ENCODE data around the gene TAF5L. TPM values are rescaled to one million over a fixed set of nuclear protein-coding genes. Genes with fewer than 3 reads are reported as not detected.

TAF5L gene
- total RNA-seq, 2 experiments from 2014 or later, result 30.3 to 32.9 TPM

DNA sequence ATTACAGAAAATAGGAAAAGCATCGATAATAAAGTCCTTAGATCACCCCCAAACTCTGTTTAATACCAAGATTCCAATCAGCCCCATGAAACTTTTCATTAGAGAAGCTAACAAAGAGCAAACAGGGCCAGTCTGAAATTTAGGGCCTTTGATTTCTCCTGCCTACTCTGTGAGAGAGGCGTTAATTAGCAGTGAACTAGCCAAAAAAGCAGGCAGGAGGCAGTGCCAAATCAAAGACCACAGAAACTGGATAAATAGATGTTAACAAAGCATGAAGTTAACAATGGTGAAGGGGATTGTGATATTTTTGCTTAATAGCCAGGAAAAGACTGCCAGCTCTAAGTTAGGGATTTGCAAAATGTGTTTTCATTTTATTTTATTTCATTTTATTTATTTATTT lies 11.2 kb downstream of the TAF5L start:
- Histone ChIP-seq H2AFZ (ENCODE audit: low read length) (no peak overlapping the region), H3K9me2 (ENCODE audit: insufficient read depth, low read length) (no peaks in the 10 kb centered on the region), H3K4me3 (ENCODE audit: low read depth, low read length, poor library complexity, severe bottlenecking) (no peak overlapping the region), H3K4me1 (ENCODE audit: insufficient read depth, low read length, poor library complexity, severe bottlenecking) (no peaks in the 10 kb centered on the region), H4K20me1 (ENCODE audit: insufficient read depth, low read length) (peaks cover 6% of the 10 kb centered on the region; the same call in 1 of the 2 replicates), H3K79me2 (ENCODE audit: insufficient read depth, low read depth, low read length) (peaks cover 46% of the 10 kb centered on the region), H3K4me2 (ENCODE audit: low read length) (no peak overlapping the region), H3K9me3 (ENCODE audit: low read length) (no peaks in the 10 kb centered on the region), H3K27ac (ENCODE audit: low read depth, low read length, poor library complexity, severe bottlenecking) (no peak overlapping the region), H3K36me3 (ENCODE audit: insufficient read depth, low read length) (peaks cover 56% of the 10 kb centered on the region)
- CTCF ChIA-PET (ENCODE audit: unreplicated experiment), result no interaction called here
- DNase-seq (ENCODE audit: low spot score), result no peak
- BruUV-seq (replicated peaks), result no TSS peak
- POLR2A ChIA-PET, result interaction anchor here (0.9 to 1.5 kb wide), 4 partner anchors 9 to 36 kb away, joined by 3 to 4 read pairs (median 3); no protein-coding TSS in a partner anchor
- no peak for TF ChIP-seq EZH2phosphoT487 (IDR thresholded peaks at IDR 0.05; ENCODE audit: borderline replicate concordance, low read depth, low read length)
- TF ChIP-seq, protein P1, sequence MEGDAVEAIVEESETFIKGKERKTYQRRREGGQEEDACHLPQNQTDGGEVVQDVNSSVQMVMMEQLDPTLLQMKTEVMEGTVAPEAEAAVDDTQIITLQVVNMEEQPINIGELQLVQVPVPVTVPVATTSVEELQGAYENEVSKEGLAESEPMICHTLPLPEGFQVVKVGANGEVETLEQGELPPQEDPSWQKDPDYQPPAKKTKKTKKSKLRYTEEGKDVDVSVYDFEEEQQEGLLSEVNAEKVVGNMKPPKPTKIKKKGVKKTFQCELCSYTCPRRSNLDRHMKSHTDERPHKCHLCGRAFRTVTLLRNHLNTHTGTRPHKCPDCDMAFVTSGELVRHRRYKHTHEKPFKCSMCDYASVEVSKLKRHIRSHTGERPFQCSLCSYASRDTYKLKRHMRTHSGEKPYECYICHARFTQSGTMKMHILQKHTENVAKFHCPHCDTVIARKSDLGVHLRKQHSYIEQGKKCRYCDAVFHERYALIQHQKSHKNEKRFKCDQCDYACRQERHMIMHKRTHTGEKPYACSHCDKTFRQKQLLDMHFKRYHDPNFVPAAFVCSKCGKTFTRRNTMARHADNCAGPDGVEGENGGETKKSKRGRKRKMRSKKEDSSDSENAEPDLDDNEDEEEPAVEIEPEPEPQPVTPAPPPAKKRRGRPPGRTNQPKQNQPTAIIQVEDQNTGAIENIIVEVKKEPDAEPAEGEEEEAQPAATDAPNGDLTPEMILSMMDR (conservative IDR thresholded peaks at IDR 0.05; ENCODE audit: low read length), result no peak
- intact Hi-C loops (cut with micrococcal nuclease; ENCODE audit: unreplicated experiment), result no loop called here

DNA sequence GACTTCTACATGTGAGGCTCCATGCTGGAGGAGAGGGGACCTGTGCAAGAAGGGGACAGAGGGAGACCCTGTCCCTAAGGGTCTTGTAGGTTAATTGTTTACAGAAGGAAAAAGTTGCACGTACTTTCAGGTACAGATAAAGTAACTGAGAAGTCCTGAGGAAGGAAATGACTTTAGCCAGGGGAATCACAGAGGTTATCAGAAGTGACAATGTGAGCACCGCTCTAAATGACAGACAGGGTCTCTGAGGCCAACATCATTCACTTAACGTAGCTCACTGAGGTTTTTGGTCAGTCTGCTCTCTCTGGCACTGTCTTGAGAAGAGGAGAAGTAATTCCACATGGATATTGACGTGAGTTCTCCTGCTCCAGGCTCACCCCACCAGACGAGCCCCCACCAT lies 12.0 kb downstream of the TAF5L start:
- TF ChIP-seq EZH2phosphoT487 (IDR thresholded peaks at IDR 0.05; ENCODE audit: borderline replicate concordance, low read depth, low read length), result no peak
- TF ChIP-seq, protein P1 (conservative IDR thresholded peaks at IDR 0.05; ENCODE audit: low read length), result no peak
- intact Hi-C loops (cut with micrococcal nuclease; ENCODE audit: unreplicated experiment), result no loop called here
- no peaks in the 10 kb centered on the region for H3K4me1 ChIP-seq (ENCODE audit: insufficient read depth, low read length, poor library complexity, severe bottlenecking)
- H3K27ac ChIP-seq (ENCODE audit: low read depth, low read length, poor library complexity, severe bottlenecking), result no peak overlapping the region
- peaks cover 4% of the 10 kb centered on the region; the same call in 1 of the 2 replicates for H4K20me1 ChIP-seq (ENCODE audit: insufficient read depth, low read length)
- peaks cover 38% of the 10 kb centered on the region for H3K79me2 ChIP-seq (ENCODE audit: insufficient read depth, low read depth, low read length)
- POLR2A ChIA-PET, result no interaction called here
- H3K4me3 ChIP-seq (ENCODE audit: low read depth, low read length, poor library complexity, severe bottlenecking), result no peak overlapping the region
- peaks cover 64% of the 10 kb centered on the region for H3K36me3 ChIP-seq (ENCODE audit: insufficient read depth, low read length)
- CTCF ChIA-PET (ENCODE audit: unreplicated experiment), result no interaction called here
- no peak overlapping the region for H2AFZ ChIP-seq (ENCODE audit: low read length)
- DNase-seq (ENCODE audit: low spot score), result no peak
- H3K4me2 ChIP-seq (ENCODE audit: low read length), result no peak overlapping the region
- H3K9me3 ChIP-seq (ENCODE audit: low read length), result no peaks in the 10 kb centered on the region
- H3K9me2 ChIP-seq (ENCODE audit: insufficient read depth, low read length), result no peaks in the 10 kb centered on the region
- no TSS peak for BruUV-seq (replicated peaks)

DNA sequence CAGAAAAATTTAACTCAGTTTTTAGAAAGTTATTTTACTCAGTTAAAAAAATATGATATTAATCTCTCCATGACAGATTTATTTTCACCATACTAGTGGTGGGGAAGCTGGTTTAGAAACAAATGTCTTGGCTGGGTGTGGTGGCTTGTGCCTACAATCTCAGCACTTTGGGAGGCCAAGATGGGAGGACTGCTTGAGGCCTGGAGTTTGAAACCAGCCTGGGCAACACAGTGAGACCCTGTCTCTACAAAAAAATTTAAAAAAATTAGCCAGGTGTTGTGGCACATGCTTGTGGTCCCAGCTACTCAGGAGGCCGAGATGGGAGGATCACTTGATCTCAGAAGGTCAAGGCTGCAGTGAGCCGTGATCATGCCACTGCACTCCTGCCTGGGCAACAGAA lies 17.3 kb downstream of the TAF5L start:
- Histone ChIP-seq H3K79me2 (ENCODE audit: insufficient read depth, low read depth, low read length) (no peaks in the 10 kb centered on the region), H3K27ac (ENCODE audit: low read depth, low read length, poor library complexity, severe bottlenecking) (no peak overlapping the region), H3K4me1 (ENCODE audit: insufficient read depth, low read length, poor library complexity, severe bottlenecking) (no peaks in the 10 kb centered on the region), H3K4me3 (ENCODE audit: low read depth, low read length, poor library complexity, severe bottlenecking) (no peak overlapping the region), H3K36me3 (ENCODE audit: insufficient read depth, low read length) (peaks cover 95% of the 10 kb centered on the region), H2AFZ (ENCODE audit: low read length) (no peak overlapping the region), H3K4me2 (ENCODE audit: low read length) (no peak overlapping the region), H3K9me2 (ENCODE audit: insufficient read depth, low read length) (no peaks in the 10 kb centered on the region), H4K20me1 (ENCODE audit: insufficient read depth, low read length) (no peaks in the 10 kb centered on the region), H3K9me3 (ENCODE audit: low read length) (no peaks in the 10 kb centered on the region)
- no peak for DNase-seq (ENCODE audit: low spot score)
- intact Hi-C loops (cut with micrococcal nuclease; ENCODE audit: unreplicated experiment), result no loop called here
- ChIA-PET CTCF (ENCODE audit: unreplicated experiment) (no interaction called here), POLR2A (no interaction called here)
- no TSS peak for BruUV-seq (replicated peaks)
- TF ChIP-seq, protein P1 (conservative IDR thresholded peaks at IDR 0.05; ENCODE audit: low read length), result no peak
- no peak for TF ChIP-seq EZH2phosphoT487 (IDR thresholded peaks at IDR 0.05; ENCODE audit: borderline replicate concordance, low read depth, low read length)
